ENCODE measurements around the gene DHRS1.

- TF ChIP-seq POLR2AphosphoS5 (IDR thresholded peaks at IDR 0.05; ENCODE audit: low read depth, low read length) = no peak
- TF ChIP-seq SIN3A (IDR thresholded peaks at IDR 0.05; ENCODE audit: borderline replicate concordance, insufficient read depth, low read length) = no peak
- TF ChIP-seq TAF1 (IDR thresholded peaks at IDR 0.05; ENCODE audit: borderline replicate concordance, insufficient read depth, low read length) = no peak
- TF ChIP-seq REST (IDR thresholded peaks at IDR 0.05; ENCODE audit: insufficient read depth in 1 of 2, low read depth in 2 of 2, low read length in 2 of 2) = no peak
These were observed 33.0 kb downstream of the DHRS1 start for GRCh38 chr14:24266344-24267244.

All from PFSK-1 (cell line).